HG03103 (cell line): ENCODE data around the gene TBX3.

Source experiments
- ATAC-seq: cut with Tn5 transposase; IDR thresholded peaks from one replicate; pipeline ENCODE4 v1.9.1; 2021; ENCODE audit warnings: low read depth; ENCODE audit not compliant: unreplicated experiment

TBX3 gene

DNA sequence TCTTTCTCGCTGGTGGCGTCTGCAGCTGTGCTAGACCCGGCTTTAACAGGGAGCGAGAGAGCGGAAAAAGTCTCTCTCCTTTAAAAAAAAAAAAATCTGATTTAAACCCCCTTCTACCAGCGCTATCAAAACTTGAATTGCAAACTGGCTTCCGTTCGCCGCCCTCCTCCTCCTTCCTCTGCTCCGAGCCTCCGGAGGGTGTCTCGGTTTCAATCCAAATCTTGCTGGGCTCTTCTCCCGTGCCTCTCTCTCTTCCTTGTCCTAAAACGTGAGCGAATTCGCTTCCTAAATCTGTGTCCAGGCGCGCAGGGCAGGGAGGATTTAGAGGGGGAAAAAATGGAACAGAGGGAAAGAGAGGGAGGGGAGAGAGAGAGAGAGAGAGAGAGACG is 272 bp downstream of the TBX3 start:
- no peak for ATAC-seq

DNA sequence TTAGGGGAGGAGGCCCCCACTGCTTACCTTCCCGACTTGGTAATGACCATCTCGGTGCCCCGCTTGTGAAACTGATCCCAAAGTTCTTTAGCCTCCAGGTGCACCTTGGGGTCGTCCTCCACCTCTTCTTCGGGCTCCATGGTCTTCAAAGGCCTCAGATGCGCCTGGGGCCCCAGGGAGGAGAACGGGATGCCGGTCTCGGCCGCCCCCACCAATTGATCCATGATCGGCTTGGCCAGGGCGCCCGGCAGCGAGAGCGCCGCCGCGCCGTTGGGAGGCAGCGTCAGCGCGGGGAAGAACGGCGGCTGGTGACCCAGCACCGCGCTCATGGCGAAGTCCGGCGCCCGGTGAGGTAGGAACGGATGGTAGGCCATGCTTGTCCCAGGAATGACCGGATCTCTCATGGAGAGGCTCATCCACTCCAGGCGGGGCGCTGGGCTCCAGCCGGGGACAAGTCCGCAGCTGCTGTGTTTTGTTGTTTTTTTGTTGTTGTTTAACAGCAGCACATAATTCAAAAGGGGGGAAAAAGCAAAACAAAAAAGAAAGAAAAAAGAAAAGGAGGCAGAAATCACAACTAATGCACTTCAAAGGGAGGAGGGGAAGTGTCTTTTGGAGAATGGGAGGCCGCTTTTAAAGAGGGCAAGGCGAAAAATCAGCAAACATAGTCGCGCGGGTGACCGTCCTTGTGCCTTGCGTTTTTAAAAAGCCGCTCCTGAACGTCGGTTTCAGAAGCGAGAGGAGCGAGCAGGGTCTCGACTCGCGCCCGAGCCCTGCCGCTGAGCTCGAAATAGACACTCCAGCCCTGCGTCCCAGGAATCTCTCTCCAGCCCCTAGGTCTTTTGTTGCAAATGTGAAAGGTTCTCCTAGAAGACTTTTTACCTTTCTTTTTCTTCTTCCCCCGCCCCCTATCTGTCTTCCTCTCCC is 928 bp downstream of the TBX3 start:
- no peak for ATAC-seq

DNA sequence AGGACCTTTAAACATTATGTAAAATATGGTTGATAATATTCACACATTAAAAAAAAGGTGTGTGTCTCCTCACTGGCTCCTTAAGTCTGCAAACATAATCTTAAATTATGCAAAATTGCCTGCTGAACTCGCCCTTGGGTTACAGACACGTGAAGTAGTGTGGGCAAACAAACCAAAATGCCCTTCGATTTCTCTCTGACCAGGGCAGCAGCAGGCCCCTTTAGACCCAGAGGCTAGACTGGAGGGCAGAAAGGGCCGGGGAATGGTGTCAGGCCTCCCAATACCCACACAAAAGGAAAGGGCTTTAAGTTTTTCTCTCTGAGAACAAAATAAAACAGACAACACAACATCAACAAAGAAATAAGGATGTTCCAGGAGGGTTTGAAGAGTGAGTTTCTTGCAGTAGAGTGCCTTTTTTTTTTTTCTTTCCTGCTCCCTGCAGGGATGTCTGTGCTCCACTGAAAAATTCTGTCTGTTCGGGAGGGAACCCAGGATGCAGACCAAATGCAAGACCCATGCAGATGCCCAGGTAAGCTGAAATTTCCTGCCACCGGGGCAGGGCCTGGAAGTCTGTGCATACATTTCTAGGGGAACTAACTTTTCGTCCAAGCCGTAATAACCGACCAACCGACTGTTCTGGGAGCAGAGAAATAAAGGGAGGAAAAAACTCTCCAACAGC is 1.7 kb downstream of the TBX3 start:
- no peak for ATAC-seq

DNA sequence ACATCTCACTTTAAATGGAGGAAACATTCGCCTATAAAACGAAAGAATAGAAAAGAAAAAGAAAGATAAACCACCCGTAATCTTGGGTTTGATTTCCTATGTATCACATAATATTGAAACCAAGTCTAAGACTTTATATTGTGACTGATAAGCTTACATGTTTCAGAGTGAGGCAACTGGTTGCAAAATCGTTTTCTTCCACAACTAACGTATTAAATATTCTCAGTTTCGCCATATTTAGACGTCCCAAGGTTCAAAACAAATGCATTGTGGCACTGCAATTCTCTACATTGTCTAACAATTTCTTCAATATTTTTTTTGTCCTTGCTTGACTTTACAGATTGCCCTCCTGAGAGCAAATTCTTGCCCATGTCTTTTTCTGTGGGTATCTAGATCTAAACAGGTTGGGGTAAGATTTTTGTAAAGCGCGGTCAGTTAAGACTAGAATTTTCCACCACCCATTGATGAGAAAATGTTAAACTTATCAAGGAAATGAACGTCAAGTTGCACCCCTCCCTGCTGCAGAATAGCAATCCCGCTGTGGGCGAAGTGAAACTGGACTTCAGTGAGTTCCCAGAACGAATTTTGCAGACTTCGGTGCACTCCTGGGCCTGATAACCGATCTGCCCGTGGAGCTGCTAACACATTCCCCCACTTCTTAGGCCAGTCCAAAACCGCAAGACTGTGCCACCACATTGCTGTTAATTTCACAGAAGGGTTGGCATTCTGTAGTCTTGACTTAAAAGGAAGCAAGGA is 2.7 kb downstream of the TBX3 start:
- ATAC-seq = no peak

DNA sequence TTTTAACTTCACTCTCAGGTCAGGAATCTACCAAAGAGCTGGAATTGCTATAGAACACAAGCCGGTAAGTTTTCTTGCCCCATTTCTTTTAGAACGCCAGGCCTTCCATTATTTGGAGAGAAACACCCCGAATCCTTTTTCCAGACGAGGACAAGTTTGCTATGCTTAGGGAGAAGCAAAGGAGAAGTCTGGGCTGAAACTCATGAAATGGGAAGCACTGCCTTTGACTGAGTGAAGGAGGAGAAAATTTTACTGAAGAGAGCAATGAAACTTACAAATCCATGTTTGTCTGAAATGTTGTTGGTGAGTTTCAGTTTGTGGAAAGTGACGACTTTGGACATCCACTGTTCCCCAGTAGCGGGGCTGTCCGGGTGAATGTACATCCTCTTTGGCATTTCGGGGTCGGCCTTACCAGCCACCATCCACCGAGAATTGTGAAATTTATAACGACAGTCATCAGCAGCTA is 3.3 kb downstream of the TBX3 start:
- ATAC-seq = no peak

DNA sequence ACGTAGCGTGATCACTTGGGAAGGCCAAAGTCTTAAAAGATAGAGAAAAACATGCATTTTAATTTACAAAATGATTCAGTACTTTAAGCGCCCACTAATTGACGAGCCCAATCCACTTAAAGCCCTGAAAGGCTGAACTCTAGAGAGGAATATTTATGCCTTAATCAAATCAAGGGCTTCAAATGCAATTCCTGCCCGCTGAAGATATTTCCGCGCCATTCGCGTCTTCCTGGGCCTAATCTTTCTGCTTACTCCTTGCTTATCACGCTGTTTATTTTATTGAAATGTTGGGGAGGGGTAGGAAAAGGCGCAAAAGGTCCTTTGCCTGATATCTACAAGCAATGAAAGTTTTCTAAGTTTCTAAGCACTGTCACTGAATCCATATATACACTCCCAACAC is 4.0 kb downstream of the TBX3 start:
- ATAC-seq = no peak

DNA sequence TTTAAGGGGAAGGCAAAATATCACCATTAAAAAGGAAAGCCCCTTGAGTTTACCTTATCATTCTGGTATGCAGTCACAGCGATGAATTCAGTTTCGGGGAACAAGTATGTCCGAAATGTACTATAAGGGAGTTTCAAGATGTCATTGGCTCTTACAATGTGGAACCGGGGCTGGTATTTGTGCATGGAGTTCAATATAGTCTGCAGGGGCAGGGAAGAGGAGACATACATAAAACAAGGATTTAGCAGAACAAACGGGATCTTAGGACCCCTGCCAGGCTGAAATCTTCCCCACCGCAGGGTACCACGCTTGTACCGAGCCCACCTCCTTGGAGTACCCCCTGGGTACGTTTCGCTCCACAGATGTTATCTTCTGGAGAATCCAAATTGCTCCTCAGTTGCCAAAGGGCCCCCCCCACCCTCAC is 4.5 kb downstream of the TBX3 start:
- no peak for ATAC-seq

DNA sequence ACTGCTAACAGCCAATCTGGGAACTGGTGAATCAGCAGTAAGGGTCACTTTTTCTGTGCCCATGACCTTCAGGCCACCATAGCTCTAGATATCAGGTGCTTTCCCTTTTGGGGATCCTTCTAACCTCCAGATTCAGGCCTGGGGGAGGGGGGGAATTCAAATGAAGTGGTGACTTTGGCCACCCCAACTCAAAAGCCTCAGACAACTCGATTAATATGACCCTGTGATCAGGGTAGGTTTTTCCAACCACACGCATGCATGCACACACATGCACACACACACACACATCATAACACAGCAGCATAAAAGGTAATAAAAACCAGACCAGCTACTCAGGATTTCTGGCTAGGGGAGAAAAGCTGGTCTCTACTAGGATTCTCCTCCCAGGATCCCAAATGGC is 5.3 kb downstream of the TBX3 start:
- no peak for ATAC-seq

DNA sequence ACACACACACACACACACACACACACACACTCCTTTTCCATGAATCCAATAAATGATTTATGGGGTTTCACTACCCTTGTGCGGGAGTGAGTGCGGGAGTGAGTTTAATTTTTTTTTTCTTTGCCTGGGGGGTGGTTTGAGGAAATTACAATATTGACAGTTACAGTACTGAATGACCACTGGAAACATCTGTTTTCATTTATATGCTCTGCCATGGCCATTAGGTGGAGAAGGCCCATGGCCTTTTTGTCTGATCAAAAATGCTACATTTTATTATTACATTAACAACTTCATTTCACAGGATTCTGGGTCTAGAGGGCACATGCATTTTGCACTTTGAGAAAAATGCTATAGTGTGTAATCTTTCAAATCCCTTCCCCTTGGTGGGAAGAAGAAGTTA is 5.9 kb downstream of the TBX3 start:
- ATAC-seq = no peak

DNA sequence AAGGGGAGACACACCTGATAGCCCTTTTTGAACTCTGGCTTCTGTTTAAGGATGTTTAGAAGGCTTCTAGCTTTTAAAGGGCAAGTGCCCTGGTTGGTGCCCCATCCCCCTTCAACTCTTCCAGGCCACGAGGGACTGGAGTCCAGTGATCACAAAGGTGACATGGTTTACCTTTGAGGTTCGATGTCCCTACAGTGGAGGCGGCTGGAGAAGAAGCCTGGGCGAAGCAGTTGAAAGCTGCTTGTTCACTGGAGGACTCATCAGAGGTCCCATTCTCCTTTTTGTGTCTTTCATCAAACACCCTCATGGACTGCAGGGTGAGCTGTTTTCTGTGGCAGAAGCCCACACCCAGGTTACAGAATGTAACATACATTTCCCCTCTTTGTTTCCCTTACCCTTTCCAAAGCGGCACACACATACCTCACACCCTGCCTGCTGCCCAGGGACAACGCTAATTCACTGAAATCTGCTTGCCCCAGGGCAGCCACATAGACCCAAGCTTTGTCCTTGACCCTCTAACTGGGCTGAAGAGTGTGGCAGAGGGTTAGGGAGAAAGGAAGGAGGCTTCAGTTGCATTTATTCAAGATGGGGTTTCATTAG is 7.7 kb downstream of the TBX3 start:
- ATAC-seq = no peak

DNA sequence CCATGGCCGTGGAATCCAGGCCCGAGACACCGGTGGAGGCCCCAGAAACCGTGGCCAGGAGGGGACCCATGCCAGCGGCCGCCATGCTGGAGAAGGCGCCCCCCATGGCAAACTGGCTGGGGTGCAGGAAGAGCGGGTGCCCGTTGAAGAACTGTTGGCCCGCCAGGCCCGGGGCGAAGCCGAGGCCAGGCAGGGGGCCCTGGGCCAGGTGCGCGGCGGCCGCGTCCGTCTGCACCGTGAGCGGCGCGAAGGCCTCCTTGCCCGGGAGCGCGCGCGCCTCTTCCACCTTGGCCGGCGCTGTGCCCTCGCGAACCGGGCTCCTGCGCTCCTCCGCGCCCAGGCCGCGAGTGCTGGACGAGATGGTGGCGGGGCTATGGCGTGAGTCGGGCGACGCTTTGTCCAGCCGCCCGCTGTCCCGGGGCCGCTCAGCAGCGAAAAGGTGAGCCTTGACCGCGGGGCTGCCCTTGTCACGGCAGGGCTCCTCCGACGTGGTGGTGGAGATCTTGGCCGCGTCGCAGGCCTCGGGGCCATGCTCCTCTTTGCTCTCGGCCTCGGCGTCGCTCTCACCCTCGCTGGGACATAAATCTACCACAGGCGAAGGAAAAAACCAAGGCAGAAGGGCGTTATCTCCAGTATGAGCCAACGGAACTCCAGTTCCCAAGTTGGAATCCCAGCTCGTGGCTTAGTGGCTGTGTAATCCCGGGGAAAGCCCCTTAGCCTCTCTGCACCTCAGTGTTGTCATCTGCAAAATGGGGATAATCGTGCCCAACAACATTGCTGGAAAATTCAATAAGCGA is 9.5 kb downstream of the TBX3 start:
- ATAC-seq = no peak

DNA sequence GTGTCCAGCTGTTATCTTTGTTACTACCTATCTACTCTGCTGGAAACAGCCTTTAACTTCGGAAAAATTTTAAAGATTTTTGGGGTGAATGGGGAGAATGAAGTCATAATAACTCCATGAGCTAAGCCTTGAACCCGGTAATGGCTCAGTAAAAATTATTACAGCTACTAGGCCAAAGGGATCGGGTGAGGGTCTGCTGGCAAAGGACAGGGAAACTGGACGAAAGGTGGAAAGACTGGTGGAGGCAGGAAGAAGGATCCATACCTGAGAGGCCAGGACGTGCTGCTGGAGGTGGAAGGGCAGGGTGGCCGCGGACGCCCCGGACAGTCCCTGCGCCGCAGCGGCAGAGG is 10.1 kb downstream of the TBX3 start:
- no peak for ATAC-seq

DNA sequence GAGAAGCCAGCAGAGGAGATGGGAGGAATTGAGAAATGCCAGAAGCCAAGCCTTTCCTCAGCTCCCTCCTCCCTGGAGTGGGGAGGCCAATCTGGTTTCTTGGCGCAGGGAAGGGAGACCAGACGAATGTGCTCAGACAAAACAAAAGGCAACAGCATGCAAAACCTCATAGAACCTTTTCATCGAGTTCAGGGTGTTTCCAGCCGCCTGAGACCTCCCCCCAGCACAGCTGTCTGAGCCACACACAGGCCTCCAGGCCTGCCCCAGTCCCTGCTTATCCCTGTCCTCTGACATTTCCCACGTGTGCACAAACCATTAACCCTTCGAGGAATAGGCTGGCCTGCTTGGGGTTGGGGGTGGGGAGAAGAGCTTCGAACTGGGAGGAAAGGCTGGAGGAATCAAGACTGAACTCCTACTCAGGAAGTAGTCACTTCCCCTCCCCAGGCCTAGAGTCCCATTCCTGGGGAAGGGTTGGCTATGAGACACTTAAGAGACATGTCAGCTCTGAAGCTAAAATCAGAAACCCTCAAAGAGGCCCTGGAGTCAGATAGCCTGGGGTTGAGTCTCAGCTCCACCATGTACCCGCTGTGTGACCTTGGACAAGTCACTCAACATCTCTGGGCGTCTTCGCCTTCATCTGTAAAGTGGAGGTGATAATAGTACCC is 10.7 kb downstream of the TBX3 start:
- ATAC-seq = no peak

DNA sequence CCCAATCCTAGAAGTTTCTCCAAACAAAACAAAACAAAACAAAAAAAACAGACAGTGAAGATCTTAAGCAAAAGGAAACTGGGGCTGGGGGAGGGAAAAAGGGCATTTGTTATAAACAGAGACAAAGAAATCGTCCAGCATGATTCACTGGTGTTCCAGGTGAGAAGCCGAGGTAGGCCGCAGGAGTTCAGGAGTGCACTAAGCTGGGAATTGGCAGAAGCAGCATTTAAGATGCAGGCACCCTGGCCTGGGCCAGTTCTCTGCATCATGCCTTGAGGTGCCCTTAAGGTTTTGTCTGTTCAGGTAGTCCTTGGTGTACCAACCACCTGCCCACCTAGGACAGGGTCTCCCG is 11.2 kb downstream of the TBX3 start:
- ATAC-seq = no peak

DNA sequence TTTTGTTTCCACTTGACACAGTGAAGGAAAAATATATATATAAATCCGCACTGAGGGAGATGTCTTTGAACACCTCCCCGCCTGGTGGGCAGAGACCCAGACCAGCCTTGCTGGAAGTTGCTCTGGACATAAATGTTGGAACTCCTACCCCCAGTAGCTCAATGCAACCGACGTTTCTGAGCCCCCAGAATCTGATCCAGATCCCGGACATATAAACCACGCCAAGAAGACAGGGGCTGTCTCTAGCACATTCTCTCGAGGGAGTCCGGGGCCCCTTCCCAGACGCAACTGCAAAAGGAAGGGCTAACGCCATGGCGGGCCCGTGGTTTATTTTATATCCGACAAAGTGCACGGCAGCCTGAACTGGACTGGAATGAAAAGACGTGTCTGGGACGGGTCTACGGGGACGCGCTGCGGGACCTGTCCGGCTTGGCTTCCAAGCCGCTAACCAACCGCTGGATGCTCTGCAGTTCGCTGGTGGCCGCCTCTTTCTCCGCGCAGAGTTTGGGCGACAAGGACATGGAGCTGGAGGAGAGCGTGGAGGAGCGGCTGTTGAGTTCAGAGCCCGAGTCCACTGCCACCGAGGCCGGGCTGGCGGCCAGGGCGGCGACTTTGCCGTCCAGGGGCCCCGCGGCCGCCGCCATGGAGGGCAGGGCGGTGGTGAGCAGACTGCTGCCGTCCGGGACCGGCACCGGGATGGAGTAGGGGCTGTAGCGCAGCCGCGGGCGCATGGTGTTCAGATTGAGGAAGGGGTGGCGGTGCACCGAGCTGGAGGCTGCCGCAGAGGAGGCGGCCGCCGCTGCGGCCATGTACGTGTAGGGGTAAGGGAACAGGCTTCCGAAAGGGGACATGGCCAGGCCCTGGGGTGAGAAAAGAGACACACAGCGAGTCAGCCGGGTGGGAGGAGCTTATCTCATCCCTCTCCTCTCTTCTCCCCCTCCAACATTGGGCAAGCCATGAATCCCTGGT is 12.2 kb downstream of the TBX3 start:
- no peak for ATAC-seq

DNA sequence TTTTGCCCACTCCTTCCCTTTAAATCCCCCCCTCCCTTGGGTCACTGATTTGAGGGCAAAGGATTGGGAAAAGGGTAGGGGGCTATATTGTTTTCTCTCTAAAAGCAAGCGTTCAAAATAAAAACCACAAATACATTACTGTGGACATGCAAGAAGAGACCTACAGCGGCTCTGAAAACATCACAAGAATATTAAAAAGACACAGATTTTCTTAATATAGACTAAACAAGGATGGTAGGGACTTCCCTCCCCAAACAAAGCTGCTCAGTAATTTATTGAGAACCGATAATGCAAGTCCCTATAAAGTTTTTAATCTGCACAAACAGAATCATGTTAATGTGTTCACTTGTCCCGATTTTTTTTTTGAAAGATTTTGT is 12.9 kb downstream of the TBX3 start:
- ATAC-seq = no peak

DNA sequence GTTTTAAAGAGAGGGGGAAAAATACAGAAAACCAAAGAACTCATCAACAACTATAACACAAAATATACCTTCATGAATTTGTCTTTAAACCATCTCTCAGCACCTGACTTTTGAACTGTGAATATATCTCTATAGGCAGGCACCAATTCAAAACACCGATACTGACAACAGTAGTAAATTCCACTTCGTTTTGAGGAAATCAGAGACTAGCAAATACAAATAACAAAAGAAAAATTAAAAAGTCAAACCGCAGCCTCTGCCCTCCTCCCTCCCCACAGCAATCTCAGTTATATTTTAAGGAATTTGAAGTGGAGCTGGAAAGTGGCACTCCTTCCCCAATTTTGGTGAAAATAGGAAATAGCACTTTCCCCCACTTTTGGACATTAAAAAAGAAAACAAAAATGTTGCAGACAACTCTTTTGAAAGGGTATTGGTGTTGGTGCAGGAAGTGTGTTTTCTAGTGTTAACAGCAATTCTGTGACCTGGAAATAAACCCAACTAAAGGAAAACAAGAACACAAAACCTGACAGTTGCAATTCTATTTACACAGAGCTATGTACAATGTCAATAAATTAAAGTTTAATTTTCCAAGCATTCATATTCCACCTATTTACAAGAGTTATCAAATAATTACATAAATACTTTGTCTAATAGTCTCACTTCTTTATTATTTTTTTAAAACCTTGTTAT is 13.5 kb downstream of the TBX3 start:
- ATAC-seq = no peak
